ENCODE results near the gene CHML.

The CHML gene

GRCh38 chr1:241615043-241615974 is 24.9 kb downstream of the CHML start:
- TF ChIP-seq FOXP2 (optimal IDR thresholded peaks at IDR 0.05; ENCODE audit: borderline replicate concordance, extremely low read depth, extremely low read length, insufficient read depth) = no peak
- no peak for TF ChIP-seq SIN3A (IDR thresholded peaks at IDR 0.05; ENCODE audit: borderline replicate concordance, insufficient read depth, low read length)
- TF ChIP-seq POLR2AphosphoS5 (IDR thresholded peaks at IDR 0.05; ENCODE audit: low read depth, low read length) = no peak
- no peak for TF ChIP-seq TAF1 (IDR thresholded peaks at IDR 0.05; ENCODE audit: borderline replicate concordance, insufficient read depth, low read length)
- no peak for TF ChIP-seq REST (IDR thresholded peaks at IDR 0.05; ENCODE audit: insufficient read depth in 1 of 2, low read depth in 2 of 2, low read length in 2 of 2)

- TF ChIP-seq SIN3A (IDR thresholded peaks at IDR 0.05; ENCODE audit: borderline replicate concordance, insufficient read depth, low read length) = no peak
- TF ChIP-seq FOXP2 (optimal IDR thresholded peaks at IDR 0.05; ENCODE audit: borderline replicate concordance, extremely low read depth, extremely low read length, insufficient read depth) = no peak
- no peak for TF ChIP-seq POLR2AphosphoS5 (IDR thresholded peaks at IDR 0.05; ENCODE audit: low read depth, low read length)
- no peak for TF ChIP-seq REST (IDR thresholded peaks at IDR 0.05; ENCODE audit: insufficient read depth in 1 of 2, low read depth in 2 of 2, low read length in 2 of 2)
- no peak for TF ChIP-seq TAF1 (IDR thresholded peaks at IDR 0.05; ENCODE audit: borderline replicate concordance, insufficient read depth, low read length)
Observed at GRCh38 chr1:241614572-241614971, 25.6 kb downstream of the CHML start.

GRCh38 chr1:241614144-241614543 is 26.0 kb downstream of the CHML start:
- TF ChIP-seq TAF1 (IDR thresholded peaks at IDR 0.05; ENCODE audit: borderline replicate concordance, insufficient read depth, low read length) (no peak), REST (IDR thresholded peaks at IDR 0.05; ENCODE audit: insufficient read depth in 1 of 2, low read depth in 2 of 2, low read length in 2 of 2) (no peak), FOXP2 (optimal IDR thresholded peaks at IDR 0.05; ENCODE audit: borderline replicate concordance, extremely low read depth, extremely low read length, insufficient read depth) (no peak), POLR2AphosphoS5 (IDR thresholded peaks at IDR 0.05; ENCODE audit: low read depth, low read length) (no peak), SIN3A (IDR thresholded peaks at IDR 0.05; ENCODE audit: borderline replicate concordance, insufficient read depth, low read length) (no peak)

GRCh38 chr1:241612533-241613477 is 27.4 kb downstream of the CHML start:
- TF ChIP-seq FOXP2 (optimal IDR thresholded peaks at IDR 0.05; ENCODE audit: borderline replicate concordance, extremely low read depth, extremely low read length, insufficient read depth) (no peak), TAF1 (IDR thresholded peaks at IDR 0.05; ENCODE audit: borderline replicate concordance, insufficient read depth, low read length) (no peak), POLR2AphosphoS5 (IDR thresholded peaks at IDR 0.05; ENCODE audit: low read depth, low read length) (no peak), REST (IDR thresholded peaks at IDR 0.05; ENCODE audit: insufficient read depth in 1 of 2, low read depth in 2 of 2, low read length in 2 of 2) (no peak), SIN3A (IDR thresholded peaks at IDR 0.05; ENCODE audit: borderline replicate concordance, insufficient read depth, low read length) (no peak)
